MV-4-11 (cell line): ENCODE data around the gene MINDY3.
"Not testable (repeated sequence)": the region's sequence is repeated elsewhere in the genome, so short reads cannot be mapped to it uniquely, and the experiment has no call there.

Experiments used
- DNase-seq: peaks from one replicate; lab custom pipeline; 2025; lab: John Stamatoyannopoulos, UW

The MINDY3 gene

DNA sequence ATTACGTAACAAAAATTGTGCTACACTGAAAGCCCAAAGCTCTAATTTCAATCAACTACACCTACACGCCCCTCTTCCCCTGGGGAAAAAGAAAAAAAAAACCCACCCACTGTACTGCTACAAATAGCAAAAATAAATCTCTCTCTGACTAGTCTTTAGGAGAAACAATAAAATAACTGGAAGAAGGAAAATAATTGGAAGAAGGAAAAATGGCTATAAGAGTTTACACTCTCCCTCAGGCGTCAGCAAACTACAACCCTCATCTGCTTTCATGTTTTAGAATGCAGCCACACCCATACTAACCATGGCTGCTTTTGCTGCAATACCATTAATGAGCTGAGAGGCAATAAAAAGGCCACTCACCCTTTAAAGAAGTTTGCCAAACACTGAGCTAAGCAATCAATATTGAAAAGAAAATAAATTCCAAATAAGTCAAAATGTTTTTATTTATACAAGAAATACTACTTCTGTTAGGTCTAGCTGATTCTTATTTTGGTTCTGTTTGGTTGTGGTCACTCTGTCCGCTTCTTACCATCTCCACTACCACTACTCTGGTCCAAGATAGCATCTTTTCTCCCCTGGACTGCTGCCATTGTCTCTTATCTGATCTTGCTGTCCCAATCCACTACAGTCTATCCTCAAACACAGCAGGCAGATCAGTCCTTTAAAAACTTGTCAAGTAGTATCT, 3.8 kb downstream of the MINDY3 start:
- no peak for DNase-seq

DNA sequence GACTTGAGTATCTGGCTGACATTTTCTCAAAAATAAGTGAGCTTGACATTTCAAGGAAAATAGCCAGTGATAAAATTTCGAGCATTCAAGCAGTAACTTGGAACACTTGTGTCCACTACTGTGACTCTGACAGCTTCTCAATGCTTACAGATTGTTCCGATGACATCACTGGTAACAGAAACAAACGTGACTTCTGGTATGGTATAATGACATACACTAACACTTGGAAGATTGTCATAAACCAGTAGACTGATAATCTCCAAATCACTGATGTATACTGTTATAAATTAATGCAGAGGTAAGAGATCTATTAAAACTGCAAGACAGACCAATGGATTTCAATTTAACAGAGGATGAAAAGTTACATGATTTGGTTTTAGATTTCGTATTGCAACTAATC, 6.5 kb downstream of the MINDY3 start:
- no peak for DNase-seq

DNA sequence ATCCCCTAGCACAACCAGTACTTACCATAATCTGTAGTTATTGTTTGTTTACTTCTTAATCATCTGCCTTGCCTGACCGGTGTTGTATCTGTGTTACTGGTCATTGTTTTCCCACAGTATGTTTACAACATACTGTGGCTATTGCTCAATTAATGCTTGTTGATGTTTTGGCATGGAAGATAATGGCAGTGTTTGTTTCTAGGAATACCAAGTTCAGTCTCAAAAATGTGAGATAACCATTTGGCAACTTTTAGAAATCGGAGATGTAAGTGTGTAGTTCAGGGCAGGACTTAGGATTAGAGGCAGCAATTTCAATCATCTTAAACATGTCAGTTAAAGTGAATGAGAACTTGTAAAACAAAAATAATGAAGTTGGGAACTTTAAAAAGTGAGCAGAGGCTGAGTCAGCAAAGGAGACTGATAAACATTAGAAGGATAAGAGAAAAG, 8.2 kb downstream of the MINDY3 start:
- DNase-seq = no peak

DNA sequence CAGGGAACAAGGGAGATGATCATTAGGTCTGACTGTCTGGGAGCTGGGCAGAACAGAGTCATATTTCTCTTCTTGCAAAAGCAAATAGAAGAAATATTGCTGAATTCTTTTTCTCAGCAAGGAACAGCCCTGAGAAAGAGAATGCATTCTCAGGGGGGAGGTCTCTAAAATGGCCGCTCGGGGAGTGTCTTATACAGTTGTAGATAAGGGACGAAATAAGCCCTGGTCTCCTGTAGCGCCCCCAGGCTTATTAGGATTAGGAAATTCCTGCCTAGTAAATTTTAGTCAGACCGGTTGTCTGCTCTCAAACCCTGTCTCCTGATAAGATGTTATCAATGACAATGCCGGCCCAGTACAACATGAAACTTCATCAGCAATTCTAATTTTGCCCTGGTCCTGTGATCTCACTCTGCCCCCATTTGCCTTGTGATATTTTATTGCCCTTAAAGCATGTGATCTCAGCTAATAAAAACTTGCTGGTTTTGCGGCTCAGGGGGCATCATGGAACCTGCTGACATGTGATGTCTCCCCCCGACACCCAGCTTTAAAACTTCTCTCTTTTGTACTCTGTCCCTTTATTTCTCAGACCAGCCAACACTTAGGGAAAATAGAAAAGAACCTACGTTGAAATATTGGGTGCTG, 9.8 kb downstream of the MINDY3 start:
- not testable (repeated sequence) for DNase-seq

DNA sequence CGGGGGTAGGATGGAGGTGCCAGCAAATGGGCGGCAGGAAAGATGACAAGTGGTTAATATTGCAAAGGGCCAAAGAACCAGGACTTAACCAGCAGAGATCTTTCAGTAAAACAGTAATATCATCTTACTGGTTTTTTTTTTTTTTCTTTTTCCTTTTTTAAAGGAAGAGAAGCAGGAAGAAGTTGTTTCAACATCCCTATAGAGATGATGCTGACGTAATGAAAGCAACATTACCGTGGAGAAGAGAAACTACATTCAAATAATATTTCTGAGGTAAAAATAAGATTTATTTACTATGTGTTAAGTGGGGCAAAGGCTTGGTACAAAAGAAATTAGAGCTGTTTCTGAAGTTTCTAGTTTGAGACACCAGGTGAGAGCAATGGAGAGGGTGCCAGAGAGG, 11.0 kb downstream of the MINDY3 start:
- DNase-seq = peak; percentile 36

DNA sequence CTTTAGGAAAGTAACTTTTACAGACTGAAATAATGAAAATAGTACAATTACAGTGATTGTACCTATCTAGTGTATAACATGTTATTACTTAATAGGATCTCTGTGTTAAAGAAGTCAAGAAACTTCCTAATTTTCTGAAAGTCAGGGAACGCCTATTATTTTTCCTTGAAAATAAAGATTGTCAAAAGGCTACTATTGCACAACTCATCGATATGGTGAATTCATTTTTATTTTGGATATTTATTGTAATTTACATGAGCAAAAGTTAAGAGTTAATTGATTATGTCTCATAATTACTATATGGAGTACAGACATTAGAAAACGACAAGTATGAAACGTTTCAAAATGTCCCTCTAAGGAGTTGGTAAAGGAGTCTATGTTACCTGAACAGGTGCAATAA, 12.8 kb downstream of the MINDY3 start:
- no peak for DNase-seq

DNA sequence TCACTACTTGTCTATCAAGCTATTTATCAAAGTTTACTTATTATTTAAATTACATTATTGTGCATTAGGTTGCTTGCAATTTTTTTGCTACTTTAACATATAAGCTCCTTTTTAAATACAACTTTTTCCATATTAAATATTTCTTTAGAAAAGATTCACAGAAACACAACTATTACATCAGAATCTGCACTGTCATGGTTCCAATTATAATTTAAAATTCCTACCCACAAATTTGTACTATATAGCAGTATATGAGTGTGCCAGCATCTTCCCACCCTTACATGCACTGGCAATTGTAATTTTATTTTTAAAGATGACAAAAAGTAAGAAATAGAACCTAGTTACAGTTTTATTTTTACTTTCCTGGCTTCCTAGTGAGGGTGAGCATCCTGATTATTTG, 15.8 kb downstream of the MINDY3 start:
- no peak for DNase-seq

DNA sequence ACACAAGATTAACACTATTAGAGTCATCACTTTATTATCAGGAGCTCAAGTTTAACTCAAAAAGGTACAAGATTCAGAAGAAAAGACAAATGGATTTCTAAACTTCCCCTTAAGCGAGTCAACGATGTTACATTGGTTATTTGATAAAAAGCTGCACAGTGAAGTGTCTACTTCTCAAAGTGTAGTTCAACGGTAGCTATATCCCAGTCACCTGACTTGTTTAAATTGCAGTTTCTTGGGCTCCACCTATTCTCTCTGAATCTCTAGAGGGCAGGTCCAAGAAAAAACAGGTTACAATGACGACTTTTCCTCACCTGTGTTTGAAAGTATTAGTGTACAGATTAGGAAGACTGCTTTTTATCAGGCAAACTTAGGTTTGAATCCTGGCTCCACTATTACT, 16.6 kb downstream of the MINDY3 start:
- no peak for DNase-seq

DNA sequence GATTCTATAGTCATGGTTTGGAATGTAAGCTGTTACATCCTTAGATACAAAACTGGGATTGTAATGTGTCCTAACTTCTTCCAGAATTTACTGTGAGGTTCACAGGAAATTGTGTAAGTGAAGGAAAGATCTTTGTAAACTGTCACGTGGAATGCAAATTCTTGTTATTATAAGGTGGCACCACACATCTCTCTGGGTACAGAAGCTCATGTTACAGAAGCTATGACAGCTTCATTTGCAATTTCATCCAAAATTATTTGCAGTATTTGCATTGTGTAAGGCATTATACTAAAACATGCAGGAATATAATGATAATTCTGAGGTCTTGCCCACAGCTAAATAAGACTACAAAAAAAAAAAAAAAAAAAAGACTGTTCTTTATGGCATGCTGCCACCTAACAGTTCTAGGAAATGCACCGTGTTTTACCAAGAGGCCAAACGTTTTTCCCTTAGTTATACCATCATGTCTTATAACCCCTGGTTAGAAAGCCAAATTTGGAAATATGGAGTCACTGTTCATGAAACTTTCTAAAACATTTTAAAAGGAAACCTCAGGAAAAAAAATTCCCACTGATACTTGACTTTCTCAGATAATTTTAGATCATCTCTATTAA, 17.6 kb downstream of the MINDY3 start:
- DNase-seq = no peak

DNA sequence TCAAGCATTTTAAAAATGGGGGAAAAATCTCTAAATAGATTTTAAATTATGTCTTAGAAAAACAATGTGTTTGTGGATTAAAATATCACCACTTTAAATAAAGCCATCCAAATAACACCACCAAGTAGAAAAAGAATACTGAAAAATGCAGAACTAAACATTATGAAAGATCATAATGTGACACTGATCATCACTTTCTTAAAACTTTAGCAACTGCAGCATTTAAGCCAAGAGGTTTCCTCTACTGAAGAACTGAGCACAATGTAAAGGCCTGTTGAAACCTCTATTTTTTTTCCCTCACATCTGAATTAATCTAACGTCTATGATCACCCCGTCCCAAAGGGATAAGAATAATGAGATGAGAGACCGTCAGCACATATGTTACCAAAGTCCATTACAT, 18.6 kb downstream of the MINDY3 start:
- DNase-seq = peak; percentile 54

DNA sequence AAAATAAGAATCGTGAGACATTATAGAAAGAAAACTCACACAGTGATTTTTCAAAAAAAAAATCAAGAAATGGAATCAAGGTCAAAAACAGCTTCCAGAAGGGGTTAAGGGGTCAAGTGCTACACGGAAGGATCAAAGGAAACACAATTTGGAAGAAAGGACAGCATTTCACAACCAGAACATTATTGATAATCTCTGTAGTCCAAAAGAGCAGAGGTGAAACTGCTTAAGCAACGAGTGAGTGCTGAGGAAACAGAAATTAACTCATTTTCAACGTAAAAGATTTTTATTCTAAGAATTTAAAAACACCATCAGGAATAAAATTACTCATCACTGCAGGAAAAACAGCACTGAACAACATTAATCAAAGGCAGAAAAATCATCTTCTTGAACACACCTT, 23.5 kb downstream of the MINDY3 start:
- no peak for DNase-seq

DNA sequence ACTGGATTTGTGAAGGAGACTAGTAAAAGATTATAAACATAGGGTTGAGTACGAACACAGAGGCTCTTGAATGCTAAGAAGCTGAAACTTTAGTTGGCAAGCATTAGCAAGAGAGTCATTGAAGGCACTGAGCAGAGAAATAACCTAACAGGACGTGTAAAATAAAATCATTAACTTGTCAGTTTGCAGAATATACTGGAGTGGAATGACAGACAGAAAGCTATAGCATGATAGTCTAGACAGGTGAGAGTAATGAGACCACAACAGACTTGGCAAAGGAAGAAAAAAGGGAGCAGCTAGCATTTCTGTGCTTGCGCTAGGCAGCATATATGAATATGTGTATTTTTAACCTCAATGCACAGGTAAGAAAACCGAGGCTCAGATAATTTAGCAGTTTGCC, 30.8 kb downstream of the MINDY3 start:
- DNase-seq = no peak

DNA sequence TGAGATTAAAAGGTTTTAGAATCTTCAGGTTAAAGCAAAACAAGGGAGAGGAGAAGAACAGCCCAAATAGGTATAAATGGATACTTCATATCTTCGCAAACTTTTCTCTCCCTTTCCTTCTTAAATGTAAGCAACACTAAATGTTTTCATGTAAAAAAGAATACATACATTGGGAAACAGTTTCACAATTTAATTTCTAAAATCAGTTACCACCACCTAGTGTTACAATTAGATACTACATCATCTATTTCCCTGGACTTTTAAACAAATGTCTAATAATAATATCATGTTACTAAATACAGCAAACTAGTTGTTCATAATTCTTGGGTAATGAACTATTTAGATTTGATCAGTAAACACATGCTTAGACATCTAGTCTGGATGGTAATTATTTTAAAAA, 35.8 kb downstream of the MINDY3 start:
- peak; percentile 18 for DNase-seq

DNA sequence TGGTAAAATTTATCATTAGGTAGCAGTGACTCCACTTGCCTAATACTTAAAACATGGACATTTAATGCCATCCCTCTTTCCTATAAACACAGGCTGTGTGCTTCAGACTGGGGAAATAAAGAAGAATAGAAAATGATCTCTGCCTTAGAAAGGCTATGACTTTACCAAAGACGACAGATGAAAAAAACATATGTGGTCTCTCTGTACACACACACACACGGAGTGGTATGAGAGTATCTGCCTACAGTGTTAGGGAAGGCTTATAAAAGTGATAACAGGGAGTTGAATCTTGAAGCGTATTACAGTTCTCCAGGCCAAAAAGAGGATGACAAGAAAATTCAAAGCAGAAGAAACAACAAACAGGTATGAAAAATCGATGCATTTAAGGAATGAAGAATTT, 38.2 kb downstream of the MINDY3 start:
- no peak for DNase-seq

DNA sequence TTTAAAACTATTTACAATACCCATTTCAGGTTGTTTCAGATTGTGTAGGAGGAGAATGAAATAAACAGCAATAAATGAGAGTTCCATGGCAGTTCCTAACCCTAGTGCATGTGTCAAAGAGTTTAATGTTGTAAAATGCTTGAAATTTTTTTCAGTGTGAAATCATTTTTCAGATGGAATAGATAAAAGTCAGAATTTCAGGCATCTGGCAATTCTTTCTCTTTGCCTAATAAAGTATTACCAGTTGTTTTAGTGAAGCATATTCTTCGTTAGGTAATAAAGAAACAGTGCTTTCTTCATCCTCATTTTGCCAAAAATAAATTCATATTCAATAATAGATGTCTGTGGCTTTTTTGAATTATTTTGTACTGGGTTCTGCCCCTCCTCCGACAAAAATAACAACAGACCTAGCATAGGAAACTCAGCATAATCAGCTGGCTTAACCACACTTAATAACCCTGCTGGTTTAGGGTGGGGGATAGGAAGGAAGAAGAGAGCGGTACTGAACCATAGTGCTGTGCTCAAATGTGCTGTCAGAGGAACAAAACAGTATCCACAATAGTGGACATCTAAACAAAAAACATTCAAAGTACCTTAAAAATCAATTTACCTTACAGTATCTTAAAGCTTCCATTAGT, 39.1 kb downstream of the MINDY3 start:
- DNase-seq = no peak

DNA sequence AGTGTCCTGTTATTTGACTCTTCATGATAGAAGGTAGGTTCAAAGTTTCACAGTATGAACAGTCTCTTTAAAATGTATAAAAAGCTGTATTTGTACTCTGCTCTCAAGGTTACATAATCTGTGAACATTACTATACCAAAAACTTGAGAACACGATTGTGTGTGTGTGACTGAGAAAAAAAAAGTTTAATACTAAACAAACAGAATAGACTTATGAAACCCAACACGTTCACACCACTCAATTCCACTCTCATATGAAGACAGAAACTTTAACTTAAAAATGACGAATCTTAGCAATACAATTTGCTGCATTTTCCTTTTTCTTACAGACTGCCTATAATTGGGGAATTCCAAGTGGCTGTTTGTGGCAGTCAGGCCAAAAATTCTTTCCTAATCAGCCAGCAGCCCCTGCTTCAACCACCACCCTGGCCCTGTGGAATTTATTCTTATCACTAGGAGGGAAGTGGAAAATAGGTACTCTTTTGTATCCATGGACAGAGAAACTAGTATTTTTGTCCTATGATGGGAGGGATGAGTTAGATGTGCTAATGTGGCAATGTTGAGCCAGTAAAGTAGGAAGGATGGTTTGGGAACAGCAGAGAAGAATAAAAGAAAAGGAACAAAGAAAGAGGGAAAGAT, 42.8 kb downstream of the MINDY3 start:
- DNase-seq = no peak

DNA sequence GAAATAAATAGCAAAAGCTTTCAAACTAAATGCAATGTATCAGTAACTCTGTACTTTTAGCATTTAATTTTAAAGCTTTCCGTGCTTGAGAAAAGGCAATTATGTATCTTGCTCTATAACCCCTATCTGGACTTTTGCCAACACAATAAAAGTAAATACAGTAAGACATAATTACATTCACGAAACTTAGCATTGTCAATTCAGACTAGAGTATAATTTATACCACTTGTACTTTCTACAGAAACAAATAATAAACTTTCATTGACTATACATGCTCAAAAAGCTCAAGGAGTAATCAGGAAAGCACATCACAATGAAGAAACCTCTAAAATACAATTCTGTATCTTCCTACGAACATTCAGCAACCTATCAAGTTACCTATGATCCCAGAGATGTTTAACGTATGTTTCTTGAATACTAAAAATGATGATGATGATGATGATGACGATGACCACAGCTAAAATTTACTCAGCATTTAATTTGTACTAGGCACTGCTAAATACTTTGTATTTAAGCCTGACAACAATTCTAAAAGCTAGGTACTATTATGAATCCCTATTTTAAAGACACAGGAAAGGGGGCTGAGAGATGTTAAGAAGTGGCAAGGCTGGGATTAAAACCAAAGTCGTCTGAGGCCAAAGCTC, 44.9 kb downstream of the MINDY3 start:
- DNase-seq = no peak

DNA sequence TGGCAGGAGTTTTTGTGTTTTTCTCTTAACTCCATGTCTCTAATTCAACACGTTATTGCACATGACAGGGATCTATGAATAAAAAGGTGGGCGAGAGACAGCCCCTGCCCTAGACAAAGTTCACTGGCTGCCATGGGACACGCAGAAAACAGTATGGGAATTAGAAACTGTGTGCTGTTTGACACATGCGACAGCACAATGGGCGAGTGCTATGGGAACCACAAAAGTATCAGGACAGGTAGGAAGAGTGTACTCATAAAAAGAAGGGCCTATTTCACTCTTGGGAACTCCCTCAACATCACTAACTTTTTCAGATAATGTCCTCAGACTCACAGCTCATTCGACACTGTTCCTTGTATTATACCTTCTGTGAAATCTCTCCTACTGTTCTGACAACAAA, 45.7 kb downstream of the MINDY3 start:
- DNase-seq = no peak

DNA sequence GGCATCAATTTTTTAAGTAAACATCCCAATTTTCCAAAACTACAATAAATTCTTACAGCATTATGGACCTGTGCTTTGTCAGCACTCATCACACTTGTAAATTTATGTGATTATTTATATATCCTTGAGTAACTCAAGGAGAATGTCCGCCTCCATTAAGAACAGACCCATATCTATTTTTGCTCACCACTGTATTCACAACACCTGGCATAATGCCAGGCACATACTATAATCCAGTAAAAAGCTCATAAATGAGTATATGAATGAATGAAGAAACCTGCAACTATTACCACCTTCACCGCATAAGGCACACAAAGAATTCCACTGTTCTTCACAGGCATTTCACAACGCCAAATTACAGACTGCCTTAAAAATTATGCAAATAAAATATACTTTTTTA, 46.9 kb downstream of the MINDY3 start:
- no peak for DNase-seq

DNA sequence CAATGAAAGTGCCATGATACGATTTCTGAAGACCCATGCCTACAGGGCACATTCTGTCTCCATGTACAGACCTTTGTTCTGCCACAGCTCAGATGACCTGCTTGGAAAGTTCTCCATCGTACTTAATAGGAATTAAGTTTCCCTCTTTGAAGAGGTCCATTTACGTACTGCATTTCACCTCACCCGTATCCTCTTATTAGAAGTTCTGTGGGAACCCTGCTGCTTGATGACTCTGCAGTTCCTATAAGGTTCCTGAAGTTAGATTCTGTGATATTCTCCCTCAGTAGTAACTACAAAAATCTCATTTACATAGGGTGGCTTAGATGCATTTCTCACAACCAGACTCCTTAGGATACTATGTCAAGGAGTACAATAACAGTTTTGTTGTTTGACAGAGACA, 50.9 kb downstream of the MINDY3 start:
- DNase-seq = no peak

DNA sequence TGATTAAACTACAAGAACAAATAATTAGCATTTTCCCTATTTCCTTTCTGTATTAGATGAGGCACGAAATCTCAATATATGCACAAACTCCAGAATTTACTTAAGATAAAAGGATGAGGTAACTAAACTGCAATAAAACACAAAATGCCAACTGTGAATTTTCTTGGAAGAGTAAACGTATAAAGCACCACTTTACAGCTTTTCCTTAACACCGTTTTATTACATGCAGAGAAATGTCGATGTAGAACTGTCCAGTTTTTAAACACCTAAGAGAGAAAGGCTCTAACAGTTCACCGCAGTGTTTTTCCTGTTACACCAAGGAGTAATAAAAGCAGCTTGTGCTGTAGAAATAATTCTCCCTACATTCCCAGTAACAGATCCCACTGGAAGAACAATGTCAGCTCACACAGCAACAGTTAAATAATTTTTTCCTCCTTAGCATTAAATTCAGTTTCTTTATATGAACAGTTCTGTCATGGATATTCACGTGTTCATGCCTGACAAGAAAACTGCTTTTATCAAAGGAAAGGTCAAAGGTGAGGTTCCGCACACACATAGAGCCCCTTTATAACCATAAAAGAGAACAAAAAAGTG, 52.0 kb downstream of the MINDY3 start:
- no peak for DNase-seq
